Suprapubic skin (tissue), 4 donors: ENCODE measurements around the gene RPL36. TPM values are rescaled to one million over a fixed set of nuclear protein-coding genes. Genes with fewer than 3 reads are reported as not detected.

Experiments
- DNase-seq, 2 donors: peaks; one replicate each; pipeline ENCODE4 v3.0.0-alpha.2; 2019; ENCODE audit warnings: low spot score in 2 of 2
- H3K27ac ChIP-seq: fragments of 200-600 bp; sonication (generic); one replicate; pipeline ENCODE4 v1.5.1; 2019
- H3K27me3 ChIP-seq: fragments of 200-600 bp; sonication (generic); one replicate; pipeline ENCODE4 v1.5.1; 2019
- H3K36me3 ChIP-seq: fragments of 200-600 bp; sonication (generic); one replicate; pipeline ENCODE4 v1.5.1; 2019
- H3K4me1 ChIP-seq: fragments of 200-600 bp; sonication (generic); one replicate; pipeline ENCODE4 v1.5.1; 2019
- H3K4me3 ChIP-seq: fragments of 200-600 bp; sonication (generic); one replicate; pipeline ENCODE4 v1.5.1; 2019; ENCODE audit warnings: mild to moderate bottlenecking
- H3K9me3 ChIP-seq: fragments of 200-600 bp; sonication (generic); one replicate; pipeline ENCODE4 v1.5.1; 2019
- EP300 ChIP-seq: sonication (generic); formaldehyde crosslinking; IDR thresholded peaks from one replicate; pipeline ENCODE4 v1.6.1; 2017; ENCODE audit warnings: antibody characterized with exemption
- POLR2A ChIP-seq, 2 donors: fragments of 450-650 bp; IDR thresholded peaks; one replicate each; pipeline ENCODE4 v1.6.1; 2017; ENCODE audit warnings: antibody characterized with exemption in 2 of 2, mild to moderate bottlenecking in 2 of 2, moderate library complexity in 2 of 2
- POLR2AphosphoS5 ChIP-seq, 3 donors: sonication (generic); formaldehyde crosslinking; IDR thresholded peaks; one replicate each; pipeline ENCODE4 v1.6.1; 2017; ENCODE audit warnings: antibody characterized with exemption in 3 of 3
- WGBS: methylation state at CpG from one replicate; pipeline ENCODE4 v1.1.5; 2018; 5-methylcytosine and 5-hydroxymethylcytosine counted together
- total RNA-seq, 4 donors: library from RNA; depleted of rRNA; stranded (reverse); fragments of >200 nt; gene quantifications; one replicate each; pipeline ENCODE4 v1.1.0, GENCODE V29; 2016
- TF ChIP-seq, protein P1 (sequence below), 2 donors: fragments of 200-600 bp in 1 of 2; fragments of 450-650 bp in 1 of 2; sonication (generic) in 1 of 2; IDR thresholded peaks; one replicate each; pipeline ENCODE4 v1.5.1; 2016 to 2019; ENCODE audit warnings: antibody characterized with exemption in 2 of 2, mild to moderate bottlenecking in 1 of 2, moderate library complexity in 1 of 2

Gene RPL36
- total RNA-seq, 4 donors from 2014 or later: 420 to 822 (median 688) TPM

DNA sequence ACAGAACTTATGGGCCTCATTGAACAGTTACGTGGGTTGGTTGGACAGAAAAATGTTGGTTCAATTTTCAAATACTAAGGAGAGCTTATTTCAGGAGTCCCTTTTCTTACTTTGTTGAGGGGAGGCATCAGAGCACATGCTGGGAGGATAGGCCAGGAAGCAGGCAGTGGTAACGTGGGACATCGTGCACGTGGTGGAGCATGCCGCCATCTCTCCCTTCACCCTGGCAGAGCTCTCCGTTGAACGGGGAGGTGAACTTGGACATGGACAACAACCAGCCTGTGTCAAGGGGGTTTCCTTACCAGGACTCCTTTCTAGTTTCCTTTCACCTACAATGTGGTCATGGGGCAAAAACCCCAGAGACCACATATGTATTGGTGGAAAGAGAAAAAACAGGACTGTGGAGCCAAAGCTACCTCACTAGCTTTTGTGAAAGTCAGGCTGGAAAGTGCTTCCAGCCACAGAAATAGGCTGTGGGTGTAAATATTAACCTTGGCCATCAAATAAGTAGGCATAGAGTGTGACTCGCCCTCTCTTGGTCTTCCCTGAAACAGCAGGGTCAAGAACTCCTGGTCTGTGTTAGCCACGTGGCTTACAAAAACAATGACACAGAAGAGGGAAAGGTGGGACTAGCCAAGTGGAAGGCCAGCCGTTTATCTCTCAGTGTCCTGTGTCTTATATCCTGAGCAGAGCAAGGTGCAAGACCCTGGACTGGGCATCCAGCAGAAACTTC, 24.1 kb upstream of the RPL36 start:
- TF ChIP-seq, protein P1, sequence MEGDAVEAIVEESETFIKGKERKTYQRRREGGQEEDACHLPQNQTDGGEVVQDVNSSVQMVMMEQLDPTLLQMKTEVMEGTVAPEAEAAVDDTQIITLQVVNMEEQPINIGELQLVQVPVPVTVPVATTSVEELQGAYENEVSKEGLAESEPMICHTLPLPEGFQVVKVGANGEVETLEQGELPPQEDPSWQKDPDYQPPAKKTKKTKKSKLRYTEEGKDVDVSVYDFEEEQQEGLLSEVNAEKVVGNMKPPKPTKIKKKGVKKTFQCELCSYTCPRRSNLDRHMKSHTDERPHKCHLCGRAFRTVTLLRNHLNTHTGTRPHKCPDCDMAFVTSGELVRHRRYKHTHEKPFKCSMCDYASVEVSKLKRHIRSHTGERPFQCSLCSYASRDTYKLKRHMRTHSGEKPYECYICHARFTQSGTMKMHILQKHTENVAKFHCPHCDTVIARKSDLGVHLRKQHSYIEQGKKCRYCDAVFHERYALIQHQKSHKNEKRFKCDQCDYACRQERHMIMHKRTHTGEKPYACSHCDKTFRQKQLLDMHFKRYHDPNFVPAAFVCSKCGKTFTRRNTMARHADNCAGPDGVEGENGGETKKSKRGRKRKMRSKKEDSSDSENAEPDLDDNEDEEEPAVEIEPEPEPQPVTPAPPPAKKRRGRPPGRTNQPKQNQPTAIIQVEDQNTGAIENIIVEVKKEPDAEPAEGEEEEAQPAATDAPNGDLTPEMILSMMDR (IDR thresholded peaks at IDR 0.05): no peak
- TF ChIP-seq POLR2A (IDR thresholded peaks at IDR 0.05) (no peak), POLR2AphosphoS5 (IDR thresholded peaks at IDR 0.05) (no peak), EP300 (no peak)
- Histone ChIP-seq H3K4me3 (no peak overlapping the region), H3K4me1 (no peaks in the 10 kb centered on the region), H3K36me3 (peaks cover 93% of the 10 kb centered on the region), H3K27me3 (no peaks in the 10 kb centered on the region), H3K9me3 (no peaks in the 10 kb centered on the region), H3K27ac (no peak overlapping the region)
- WGBS: 80% methylated on average over 10 of the region's 10 CpGs
- no peak for DNase-seq

DNA sequence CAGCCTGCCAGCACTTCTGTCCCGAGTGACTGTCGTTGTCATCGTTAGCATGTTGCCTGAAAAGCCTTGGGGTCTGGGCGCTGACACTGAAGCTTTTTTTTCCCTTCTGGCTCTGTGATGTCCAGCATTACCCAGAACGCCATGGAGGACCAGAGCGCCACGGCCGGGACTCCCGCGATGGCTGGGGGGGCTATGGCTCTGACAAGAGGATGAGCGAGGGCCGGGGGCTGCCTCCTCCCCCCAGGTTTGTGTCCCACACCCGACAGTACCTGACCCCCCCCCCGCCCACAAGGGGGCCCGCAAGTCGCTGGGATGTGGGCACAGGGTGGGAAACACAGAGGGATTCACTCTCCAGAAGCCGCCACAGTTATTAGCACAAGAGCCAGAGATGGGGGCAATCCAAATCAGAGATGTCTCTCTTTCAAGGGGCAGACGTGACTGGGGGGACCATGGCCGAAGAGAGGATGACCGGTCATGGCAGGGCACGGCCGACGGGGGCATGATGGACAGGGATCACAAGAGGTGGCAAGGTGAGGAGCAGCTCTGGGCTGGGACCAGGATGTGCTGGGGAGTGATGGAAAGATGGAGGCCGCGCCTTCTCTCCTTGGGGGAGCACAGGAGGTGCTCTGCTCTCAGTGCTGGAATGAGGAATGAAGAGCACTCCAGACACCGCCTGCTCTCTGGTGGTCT, 23.0 kb upstream of the RPL36 start:
- H3K4me3 ChIP-seq: no peak overlapping the region
- H3K4me1 ChIP-seq: no peaks in the 10 kb centered on the region

DNA sequence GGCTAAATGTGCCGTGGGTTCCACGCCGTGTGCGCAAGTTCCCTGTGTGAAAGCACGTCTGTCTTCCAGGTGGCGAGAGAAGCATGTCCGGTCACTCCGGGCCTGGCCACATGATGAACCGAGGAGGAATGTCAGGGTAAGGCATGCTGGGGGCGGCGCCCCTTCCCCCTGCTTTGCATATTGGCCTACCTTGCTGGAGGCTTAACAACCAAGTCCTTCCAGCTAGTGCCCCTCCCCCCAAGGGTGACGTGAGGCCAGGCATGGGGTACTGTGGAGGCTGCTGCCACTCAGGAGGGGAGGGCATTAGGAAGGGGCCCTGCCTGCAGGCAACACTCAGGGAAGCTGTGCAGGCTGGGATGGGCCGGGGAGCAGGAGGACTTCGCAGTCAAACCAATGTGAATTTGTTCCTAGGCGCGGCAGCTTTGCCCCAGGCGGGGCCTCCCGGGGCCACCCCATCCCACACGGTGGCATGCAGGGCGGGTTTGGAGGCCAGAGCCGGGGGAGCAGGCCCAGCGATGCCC, 22.3 kb upstream of the RPL36 start:
- no peaks in the 10 kb centered on the region for H3K9me3 ChIP-seq
- H3K27me3 ChIP-seq: no peaks in the 10 kb centered on the region
- no peak overlapping the region for H3K27ac ChIP-seq
- DNase-seq: no peak
- H3K4me3 ChIP-seq: no peak overlapping the region
- H3K36me3 ChIP-seq: peaks cover 80% of the 10 kb centered on the region
- no peaks in the 10 kb centered on the region for H3K4me1 ChIP-seq
- 82% methylated on average over 16 of the region's 22 CpGs for WGBS
- TF ChIP-seq POLR2A (IDR thresholded peaks at IDR 0.05) (no peak), EP300 (no peak), POLR2AphosphoS5 (IDR thresholded peaks at IDR 0.05) (no peak)
- TF ChIP-seq, protein P1 (IDR thresholded peaks at IDR 0.05): no peak

More for the DNA sequence above, 23.0 kb upstream of the RPL36 start:
- Histone ChIP-seq H3K27ac (no peak overlapping the region), H3K36me3 (peaks cover 86% of the 10 kb centered on the region), H3K27me3 (no peaks in the 10 kb centered on the region), H3K9me3 (no peaks in the 10 kb centered on the region)
- no peak for TF ChIP-seq POLR2AphosphoS5 (IDR thresholded peaks at IDR 0.05)
- no peak for TF ChIP-seq POLR2A (IDR thresholded peaks at IDR 0.05)
- TF ChIP-seq, protein P1 (IDR thresholded peaks at IDR 0.05): no peak
- TF ChIP-seq EP300: no peak
- WGBS: 90% methylated on average over 25 of the region's 26 CpGs
- DNase-seq: no peak

DNA sequence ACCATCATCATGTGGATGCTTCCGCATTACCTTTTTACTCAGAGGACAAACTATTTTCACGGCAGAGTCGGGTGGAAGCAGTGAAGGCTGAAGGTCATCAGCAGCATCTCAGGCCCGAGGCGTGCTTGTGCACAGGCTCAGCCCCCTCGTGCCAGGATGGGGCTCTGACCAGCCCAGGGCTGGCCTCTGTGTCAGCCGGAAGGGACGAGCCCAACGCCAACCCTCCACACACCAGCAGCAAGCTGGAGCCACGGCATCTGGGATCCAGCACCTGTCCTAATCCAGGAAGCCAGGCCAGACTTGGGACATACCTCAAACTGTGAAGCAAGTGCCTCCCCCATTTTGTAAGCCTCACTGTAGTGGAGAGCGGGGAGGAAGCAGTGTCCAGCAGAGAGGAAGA, 20.9 kb upstream of the RPL36 start:
- no peaks in the 10 kb centered on the region for H3K9me3 ChIP-seq
- H3K4me3 ChIP-seq: no peak overlapping the region
- 91% methylated on average over 10 of the region's 11 CpGs for WGBS
- no peaks in the 10 kb centered on the region for H3K4me1 ChIP-seq
- peaks cover 66% of the 10 kb centered on the region for H3K36me3 ChIP-seq
- TF ChIP-seq POLR2A (IDR thresholded peaks at IDR 0.05) (no peak), EP300 (no peak), POLR2AphosphoS5 (IDR thresholded peaks at IDR 0.05) (no peak)
- TF ChIP-seq, protein P1 (IDR thresholded peaks at IDR 0.05): no peak
- no peak overlapping the region for H3K27ac ChIP-seq
- H3K27me3 ChIP-seq: no peaks in the 10 kb centered on the region
- no peak for DNase-seq

DNA sequence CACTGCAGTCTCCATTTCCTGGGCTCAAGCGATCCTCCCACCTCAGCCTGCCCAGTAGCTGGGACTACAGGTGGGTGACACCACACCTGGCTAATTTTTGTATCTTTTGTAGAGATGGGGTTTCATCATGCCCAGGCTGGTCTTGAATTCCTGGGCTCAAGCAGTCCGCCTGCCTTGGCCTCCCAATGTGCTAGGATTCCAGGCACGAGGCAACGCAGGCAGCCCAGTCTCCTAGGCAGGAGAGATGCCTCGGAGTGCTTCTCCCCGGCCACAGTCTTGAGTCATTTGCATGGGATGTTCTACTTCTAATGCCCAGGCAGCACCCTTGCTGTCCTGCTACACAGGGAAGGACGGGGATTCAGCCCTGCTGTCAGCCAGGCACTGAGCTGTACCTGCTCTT, 18.5 kb upstream of the RPL36 start:
- no peaks in the 10 kb centered on the region for H3K4me1 ChIP-seq
- TF ChIP-seq POLR2A (IDR thresholded peaks at IDR 0.05): no peak
- TF ChIP-seq EP300: no peak
- H3K9me3 ChIP-seq: no peaks in the 10 kb centered on the region
- WGBS: no CpG with 5 or more reads among the region's 7 CpGs
- no peak overlapping the region for H3K4me3 ChIP-seq
- DNase-seq: no peak
- H3K27me3 ChIP-seq: no peaks in the 10 kb centered on the region
- no peak overlapping the region for H3K27ac ChIP-seq
- H3K36me3 ChIP-seq: peaks cover 42% of the 10 kb centered on the region
